Body of pancreas (tissue), 4 donors: ENCODE data around the gene WDR41.
A peak's percentile ranks its signal among the peaks of the same experiment; 100 is the strongest.

Experiments
- CTCF ChIP-seq, 7 experiments: fragments of 450-650 bp in 4 of 7; fragments of 200-600 bp in 3 of 7; sonication (generic) in 3 of 7; IDR thresholded peaks; one replicate each; pipeline ENCODE4 v1.5.1; 2016 to 2019; ENCODE audit warnings: antibody characterized with exemption in 7 of 7
- POLR2A ChIP-seq, 3 donors: fragments of 450-650 bp; IDR thresholded peaks; one replicate each; pipeline ENCODE4 v1.6.1; 2016; ENCODE audit warnings: antibody characterized with exemption in 3 of 3, mild to moderate bottlenecking in 2 of 3

- peak in 3 of 7 experiments; percentile 13 to 17 (median 15) for TF ChIP-seq CTCF (IDR thresholded peaks at IDR 0.05)
- TF ChIP-seq POLR2A (IDR thresholded peaks at IDR 0.05), result no peak
Measured at GRCh38 chr5:77518304-77518703, 26.2 kb upstream of the WDR41 start.
